HG02623 (cell line): ENCODE data around the gene AKAP9.
A peak's percentile ranks its signal among the peaks of the same experiment; 100 is the strongest.
"Not testable (repeated sequence)": the region's sequence is repeated elsewhere in the genome, so short reads cannot be mapped to it uniquely, and the experiment has no call there.

ENCODE experiments used
- ATAC-seq: cut with Tn5 transposase; IDR thresholded peaks from one replicate; pipeline ENCODE4 v1.9.1; 2021; ENCODE audit warnings: moderate library complexity; ENCODE audit not compliant: unreplicated experiment

Gene AKAP9

GRCh38 chr7:92131764-92132330 lies 191.2 kb downstream of the AKAP9 start:
- ATAC-seq: no peak

- peak; percentile 3 for ATAC-seq
Observed at GRCh38 chr7:92133133-92133736, 192.6 kb downstream of the AKAP9 start.

GRCh38 chr7:92133737-92134270 lies 193.1 kb downstream of the AKAP9 start:
- peak; percentile 24 for ATAC-seq

- peak; percentile 91 for ATAC-seq
Observed at GRCh38 chr7:92134271-92135051, 193.8 kb downstream of the AKAP9 start, which contains the start of gene CYP51A1. Gene CYP51A1, minus strand, starts transcription at chr7:92134477. Its CDS starts 113 bp downstream, at chr7:92134364.

- ATAC-seq: no peak
Observed at GRCh38 chr7:92135052-92135889, 194.6 kb downstream of the AKAP9 start.

- ATAC-seq: no peak
Observed at GRCh38 chr7:92137557-92137956, 196.9 kb downstream of the AKAP9 start.

GRCh38 chr7:92141161-92141560 lies 200.5 kb downstream of the AKAP9 start:
- no peak for ATAC-seq

GRCh38 chr7:92142791-92143190 lies 202.1 kb downstream of the AKAP9 start:
- not testable (repeated sequence) for ATAC-seq

- ATAC-seq: not testable (repeated sequence)
Observed at GRCh38 chr7:92143192-92143880, 202.7 kb downstream of the AKAP9 start.

GRCh38 chr7:92149736-92150239 lies 209.1 kb downstream of the AKAP9 start:
- ATAC-seq: no peak

- ATAC-seq: no peak
Observed at GRCh38 chr7:92150450-92151017, 209.9 kb downstream of the AKAP9 start.

- no peak for ATAC-seq
Observed at GRCh38 chr7:92155108-92155739, 214.6 kb downstream of the AKAP9 start.

- ATAC-seq: no peak
Observed at GRCh38 chr7:92156990-92157389, 216.3 kb downstream of the AKAP9 start.

- ATAC-seq: peak; percentile 71
Observed at GRCh38 chr7:92158660-92159575, 218.3 kb downstream of the AKAP9 start.
